Measurements from ENCODE around the gene AATK. TPM values are rescaled to one million over a fixed set of nuclear protein-coding genes. Genes with fewer than 3 reads are reported as not detected.

The AATK gene
- total and polyA plus RNA-seq, 2 experiments from 2014 or later: 1.1 to 5.0 TPM

DNA sequence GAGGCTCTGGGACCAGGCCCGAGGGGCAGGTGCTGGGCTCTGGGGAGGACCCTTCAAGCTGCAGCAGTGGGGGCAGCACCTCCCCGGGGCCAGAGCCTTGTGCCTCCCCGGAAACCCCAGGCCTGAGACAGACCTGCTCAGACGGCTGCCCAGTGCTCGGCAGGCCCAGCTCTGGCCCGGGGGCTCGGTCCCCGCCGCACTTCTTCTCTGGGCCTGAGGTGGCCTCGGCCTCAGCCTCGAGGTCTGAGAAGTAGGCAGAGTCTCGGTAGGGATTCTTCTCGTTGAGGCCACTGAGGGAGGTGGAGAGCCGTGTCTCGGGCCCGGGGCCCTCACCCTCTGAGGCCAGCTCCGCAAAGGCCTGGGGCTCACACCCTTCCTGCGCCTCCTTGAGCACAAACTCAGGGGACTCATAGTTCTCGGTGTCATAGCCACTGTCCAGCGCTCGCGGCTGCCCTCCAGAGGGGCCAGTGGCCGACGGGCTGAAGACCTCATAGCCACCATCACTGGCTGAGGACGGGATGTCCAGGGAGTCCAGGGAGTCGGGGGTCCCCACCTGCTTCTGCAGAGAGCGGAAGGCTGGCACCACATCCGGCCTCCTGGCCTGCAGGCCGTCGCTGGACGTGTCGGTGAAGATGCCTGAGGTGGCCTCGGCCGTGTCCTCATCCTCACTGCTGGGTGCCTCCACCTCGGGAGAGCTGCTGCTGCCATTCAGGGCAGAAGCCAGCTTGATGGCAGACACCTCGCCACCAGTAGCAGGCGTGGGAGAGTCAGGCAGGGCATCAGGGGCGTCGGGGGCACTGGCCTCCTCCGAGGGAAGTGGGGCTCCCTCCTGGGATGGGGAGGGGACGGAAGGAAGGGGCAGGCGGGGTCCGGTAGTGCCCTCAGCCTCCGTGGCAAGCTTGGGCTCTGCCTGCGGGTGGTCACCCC, 45.1 kb downstream of the AATK start:
- Mint-ChIP-seq H3K27ac (no peak overlapping the region), H3K27me3 (ENCODE audit: insufficient read depth, low read depth, poor library complexity) (peaks cover 10% of the 10 kb centered on the region), H3K9me3 (no peaks in the 10 kb centered on the region), H3K36me3 (ENCODE audit: low read depth) (no peaks in the 10 kb centered on the region), H3K4me3 (peak overlapping the region; percentile 12; the same call in 1 of the 3 replicates), H3K4me1 (peaks cover 3% of the 10 kb centered on the region; the same call in 2 of the 3 replicates)
- Histone ChIP-seq H3K27ac (ENCODE audit: low read depth) (no peak overlapping the region), H2AFZ (no peak overlapping the region; the same call in 1 of the 2 replicates), H3K79me2 (replicated peaks; ENCODE audit: insufficient read depth) (no peaks in the 10 kb centered on the region), H3K4me3 (no peak overlapping the region), H3K9me2 (ENCODE audit: insufficient read depth) (no peaks in the 10 kb centered on the region), H3K36me3 (ENCODE audit: insufficient read depth) (no peaks in the 10 kb centered on the region), H3K4me1 (ENCODE audit: insufficient read depth) (no peaks in the 10 kb centered on the region), H3K4me2 (no peak overlapping the region), H4K20me1 (replicated peaks; ENCODE audit: insufficient read depth) (no peaks in the 10 kb centered on the region), H3K27me3 (ENCODE audit: insufficient read depth) (no peaks in the 10 kb centered on the region), H3F3A (replicated peaks; ENCODE audit: low read depth) (no peaks in the 10 kb centered on the region)
- no peak for DNase-seq (ENCODE audit: low spot score)
- TF ChIP-seq, protein P1, sequence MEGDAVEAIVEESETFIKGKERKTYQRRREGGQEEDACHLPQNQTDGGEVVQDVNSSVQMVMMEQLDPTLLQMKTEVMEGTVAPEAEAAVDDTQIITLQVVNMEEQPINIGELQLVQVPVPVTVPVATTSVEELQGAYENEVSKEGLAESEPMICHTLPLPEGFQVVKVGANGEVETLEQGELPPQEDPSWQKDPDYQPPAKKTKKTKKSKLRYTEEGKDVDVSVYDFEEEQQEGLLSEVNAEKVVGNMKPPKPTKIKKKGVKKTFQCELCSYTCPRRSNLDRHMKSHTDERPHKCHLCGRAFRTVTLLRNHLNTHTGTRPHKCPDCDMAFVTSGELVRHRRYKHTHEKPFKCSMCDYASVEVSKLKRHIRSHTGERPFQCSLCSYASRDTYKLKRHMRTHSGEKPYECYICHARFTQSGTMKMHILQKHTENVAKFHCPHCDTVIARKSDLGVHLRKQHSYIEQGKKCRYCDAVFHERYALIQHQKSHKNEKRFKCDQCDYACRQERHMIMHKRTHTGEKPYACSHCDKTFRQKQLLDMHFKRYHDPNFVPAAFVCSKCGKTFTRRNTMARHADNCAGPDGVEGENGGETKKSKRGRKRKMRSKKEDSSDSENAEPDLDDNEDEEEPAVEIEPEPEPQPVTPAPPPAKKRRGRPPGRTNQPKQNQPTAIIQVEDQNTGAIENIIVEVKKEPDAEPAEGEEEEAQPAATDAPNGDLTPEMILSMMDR (conservative IDR thresholded peaks at IDR 0.05; ENCODE audit: low read depth in 2 of 2): no peak
- TF ChIP-seq EZH2phosphoT487 (IDR thresholded peaks at IDR 0.05; ENCODE audit: unreplicated experiment) (no peak), JUNB (IDR thresholded peaks at IDR 0.05; ENCODE audit: unreplicated experiment) (no peak)
- ATAC-seq: peak; percentile 1; the same call in 1 of the 3 replicates

DNA sequence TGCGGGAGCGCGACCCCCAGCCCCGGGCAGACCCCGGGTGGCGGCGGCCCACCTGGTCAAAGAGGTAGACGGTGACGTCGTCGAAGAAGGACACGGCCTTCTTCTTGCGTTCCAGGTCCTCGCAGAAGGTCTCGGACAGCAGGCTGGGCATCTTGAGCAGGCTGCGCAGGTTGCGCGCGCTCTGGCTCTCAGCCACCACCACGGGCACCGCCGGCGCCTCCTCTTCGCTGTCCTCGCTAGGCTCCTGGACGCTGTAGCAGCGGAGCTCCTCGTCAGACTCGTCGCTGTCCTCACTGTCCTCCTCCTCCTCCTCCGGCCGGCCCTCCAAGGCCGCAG, 45.9 kb downstream of the AATK start:
- ATAC-seq (no peak), DNase-seq (ENCODE audit: low spot score) (no peak)
- H3K4me1 Mint-ChIP-seq: peaks cover 3% of the 10 kb centered on the region; the same call in 2 of the 3 replicates
- Histone ChIP-seq H4K20me1 (replicated peaks; ENCODE audit: insufficient read depth) (no peaks in the 10 kb centered on the region), H3F3A (replicated peaks; ENCODE audit: low read depth) (no peaks in the 10 kb centered on the region), H3K79me2 (replicated peaks; ENCODE audit: insufficient read depth) (no peaks in the 10 kb centered on the region), H2AFZ (peak overlapping the region; percentile 63), H3K27ac (ENCODE audit: low read depth) (no peak overlapping the region), H3K36me3 (ENCODE audit: insufficient read depth) (no peaks in the 10 kb centered on the region), H3K4me2 (peak overlapping the region; percentile 51; the same call in 1 of the 2 replicates), H3K9me2 (ENCODE audit: insufficient read depth) (no peaks in the 10 kb centered on the region), H3K27me3 (ENCODE audit: insufficient read depth) (no peaks in the 10 kb centered on the region), H3K4me1 (ENCODE audit: insufficient read depth) (no peaks in the 10 kb centered on the region), H3K4me3 (peak overlapping the region; percentile 58)
- no peaks in the 10 kb centered on the region for H3K9me3 Mint-ChIP-seq
- H3K27ac Mint-ChIP-seq: no peak overlapping the region
- H3K4me3 Mint-ChIP-seq: no peak overlapping the region
- TF ChIP-seq, protein P1 (conservative IDR thresholded peaks at IDR 0.05; ENCODE audit: low read depth in 2 of 2): 0 out of 4 replicates have a peak, but pooled peaks of 1 of the 2 experiments have one; percentile 6
- TF ChIP-seq POLR2AphosphoS5 (IDR thresholded peaks at IDR 0.05; ENCODE audit: low read depth): no peak
- H3K27me3 Mint-ChIP-seq (ENCODE audit: insufficient read depth, low read depth, poor library complexity): peaks cover 10% of the 10 kb centered on the region
- no peaks in the 10 kb centered on the region for H3K36me3 Mint-ChIP-seq (ENCODE audit: low read depth)

Data from GM23338 (cell line).